CD4-positive, alpha-beta T cell (primary cell): Measurements from ENCODE around the gene OTULIN. TPM values are rescaled to one million over a fixed set of nuclear protein-coding genes. Genes with fewer than 3 reads are reported as not detected.

Source experiments
- ATAC-seq: fragments of 200-7000 bp; cut with Tn5 transposase; one replicate; pipeline ENCODE4 v1.10.0; 2022; ENCODE audit warnings: mild to moderate bottlenecking; ENCODE audit not compliant: poor library complexity
- CTCF ChIA-PET: fragments of 350-600 bp; sonication (Branson Sonifier 250); formaldehyde crosslinking; loops from one replicate; lab custom pipeline; 2021; ENCODE audit warnings: antibody characterized with exemption, inconsistent platforms; lab: Charles Lee
- POLR2A ChIA-PET: fragments of 350-600 bp; sonication (Branson Sonifier 250); formaldehyde crosslinking; loops from one replicate; lab custom pipeline; 2021; ENCODE audit warnings: antibody characterized with exemption, inconsistent platforms; lab: Charles Lee
- DNase-seq, 14 experiments: peaks; one replicate each; pipeline ENCODE4 v3.0.0-alpha.2; 2013 to 2020; ENCODE audit warnings: mixed read lengths in 2 of 14
- H3K27ac ChIP-seq, 2 donors: one replicate each; pipeline versions ENCODE4 v1.5.1 to v1.7.0; 2013; ENCODE audit warnings: low read length in 2 of 2, low read depth in 1 of 2, mild to moderate bottlenecking in 1 of 2
- H3K27me3 ChIP-seq, 2 experiments: 1 replicate in 1 of 2; 2 replicates in 1 of 2; pipeline versions ENCODE4 v1.6.1 to v1.7.0; 2013; ENCODE audit warnings: low read length in 2 of 2, control low read depth in 1 of 2, mild to moderate bottlenecking in 1 of 2, moderate library complexity in 1 of 2; ENCODE audit not compliant: insufficient read depth in 2 of 2, control insufficient read depth in 1 of 2
- H3K36me3 ChIP-seq: one replicate; pipeline ENCODE4 v1.6.1; 2013; ENCODE audit warnings: low read length, control low read depth; ENCODE audit not compliant: insufficient read depth
- H3K4me1 ChIP-seq: one replicate; pipeline ENCODE4 v1.6.1; 2013; ENCODE audit warnings: low read length, control low read depth; ENCODE audit not compliant: insufficient read depth
- H3K4me3 ChIP-seq: one replicate; pipeline ENCODE4 v1.5.1; 2013; ENCODE audit warnings: mild to moderate bottlenecking, low read length, moderate library complexity
- H3K9me3 ChIP-seq, 2 experiments: 1 replicate in 1 of 2; 2 replicates in 1 of 2; pipeline versions ENCODE4 v1.6.1 to v1.7.0; 2013; ENCODE audit warnings: low read length in 2 of 2, mild to moderate bottlenecking in 2 of 2, control low read depth in 1 of 2, moderate library complexity in 1 of 2; ENCODE audit not compliant: control insufficient read depth in 1 of 2, insufficient read depth in 1 of 2
- H3K27ac Mint-ChIP-seq: one replicate; pipeline ENCODE4 v1.8.0; 2020; ENCODE audit warnings: mixed read lengths
- H3K27me3 Mint-ChIP-seq: one replicate; pipeline ENCODE4 v1.8.0; 2021; ENCODE audit warnings: mixed read lengths
- H3K36me3 Mint-ChIP-seq: one replicate; pipeline ENCODE4 v1.8.0; 2021; ENCODE audit warnings: low read depth, mixed read lengths
- H3K4me1 Mint-ChIP-seq: one replicate; pipeline ENCODE4 v1.8.0; 2021; ENCODE audit warnings: low read depth, mixed read lengths
- H3K4me3 Mint-ChIP-seq: one replicate; pipeline ENCODE4 v1.8.0; 2020; ENCODE audit warnings: mild to moderate bottlenecking, mixed read lengths
- H3K9me3 Mint-ChIP-seq: one replicate; pipeline ENCODE4 v1.8.0; 2020; ENCODE audit warnings: mixed read lengths
- CTCF ChIP-seq: fragments of 200-600 bp; IDR thresholded peaks from one replicate; pipeline ENCODE4 v1.8.0; 2022; ENCODE audit warnings: antibody characterized with exemption, mild to moderate bottlenecking
- intact Hi-C, 2 experiments: fragments of 100-400 bp; cut with DNase I in 1 of 2; cut with micrococcal nuclease in 1 of 2; formaldehyde crosslinking; loops; one replicate each; pipeline versions ENCODE4 v1.15.1 to v1.9.0; 2023 to 2025; cut with DNase I, micrococcal nuclease
- total RNA-seq, 174 experiments: library from RNA in 2 of 174; stranded (reverse) in 2 of 174; gene quantifications; one replicate each; pipeline ENCODE4 v1.2.3 and lab custom pipeline; 2021 to 2026

OTULIN gene
- total RNA-seq, 2 experiments from 2014 or later = 69.4 to 77.0 TPM

GRCh38 chr5:14635656-14636055, 28.9 kb upstream of the OTULIN start:
- ChIA-PET CTCF (interaction anchor here (0.6 kb wide), 1 partner anchor 119 kb away, joined by 3 read pairs; no protein-coding TSS in a partner anchor), POLR2A (no interaction called here)
- no peaks in the 10 kb centered on the region for H3K9me3 Mint-ChIP-seq

DNA sequence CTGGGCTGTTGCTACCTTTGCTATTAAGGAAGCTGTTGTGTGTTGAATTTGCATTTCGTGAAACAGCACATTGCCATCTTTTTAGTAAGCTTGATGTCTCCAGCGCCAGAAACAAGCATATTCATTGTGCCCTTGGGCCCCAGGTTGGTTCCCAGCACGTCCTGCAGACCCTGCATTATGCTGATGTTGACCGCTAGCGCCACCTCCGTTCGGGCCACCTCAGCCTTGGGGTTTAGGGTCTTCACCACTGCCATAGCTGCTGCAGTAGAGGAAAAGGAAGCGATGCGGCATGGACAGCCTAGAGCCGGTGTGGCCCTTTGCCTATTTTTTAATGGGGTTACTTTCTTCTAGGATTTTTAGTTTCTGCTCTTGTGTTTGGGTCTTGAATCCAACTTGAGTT, 23.8 kb upstream of the OTULIN start:
- Histone ChIP-seq H3K4me3 (no peak overlapping the region), H3K27ac (no peak overlapping the region), H3K4me1 (no peaks in the 10 kb centered on the region), H3K9me3 (no peaks in the 10 kb centered on the region), H3K27me3 (peaks cover 0 to 3% of the 10 kb centered on the region in 2 experiments), H3K36me3 (no peaks in the 10 kb centered on the region)
- ATAC-seq (no peak), DNase-seq (no peak)
- H3K27me3 Mint-ChIP-seq = peaks cover 26% of the 10 kb centered on the region
- POLR2A ChIA-PET = no interaction called here
- H3K27ac Mint-ChIP-seq = no peak overlapping the region
- intact Hi-C loops = no loop called here
- TF ChIP-seq CTCF = no peak
- H3K9me3 Mint-ChIP-seq = no peaks in the 10 kb centered on the region
- no peak overlapping the region for H3K4me3 Mint-ChIP-seq
- CTCF ChIA-PET = interaction anchor here (0.6 kb wide), 1 partner anchor 86 kb away, joined by 3 read pairs; no protein-coding TSS in a partner anchor
- H3K4me1 Mint-ChIP-seq = no peaks in the 10 kb centered on the region
- no peaks in the 10 kb centered on the region for H3K36me3 Mint-ChIP-seq

More at GRCh38 chr5:14635656-14636055, 28.9 kb upstream of the OTULIN start:
- TF ChIP-seq CTCF = no peak
- no peak overlapping the region for H3K27ac Mint-ChIP-seq
- H3K36me3 ChIP-seq = no peaks in the 10 kb centered on the region
- no peak overlapping the region for H3K4me3 Mint-ChIP-seq
- H3K9me3 ChIP-seq = no peaks in the 10 kb centered on the region
- no peaks in the 10 kb centered on the region for H3K36me3 Mint-ChIP-seq
- DNase-seq (no peak), ATAC-seq (no peak)
- H3K27me3 ChIP-seq = no peaks in the 10 kb centered on the region
- no peaks in the 10 kb centered on the region for H3K4me1 Mint-ChIP-seq
- intact Hi-C loops = no loop called here
- no peak overlapping the region for H3K4me3 ChIP-seq
- H3K27ac ChIP-seq = no peak overlapping the region
- peaks cover 2% of the 10 kb centered on the region for H3K27me3 Mint-ChIP-seq
- H3K4me1 ChIP-seq = no peaks in the 10 kb centered on the region

GRCh38 chr5:14644623-14645237, 19.8 kb upstream of the OTULIN start:
- CTCF ChIA-PET = no interaction called here
- TF ChIP-seq CTCF = no peak
- H3K4me3 Mint-ChIP-seq = no peak overlapping the region
- H3K27ac Mint-ChIP-seq = no peak overlapping the region
- Histone ChIP-seq H3K36me3 (no peaks in the 10 kb centered on the region), H3K4me3 (no peak overlapping the region), H3K27me3 (peaks cover 3 to 5% of the 10 kb centered on the region in 2 experiments), H3K9me3 (no peaks in the 10 kb centered on the region), H3K4me1 (no peaks in the 10 kb centered on the region), H3K27ac (no peak overlapping the region)
- DNase-seq (no peak), ATAC-seq (no peak)
- H3K27me3 Mint-ChIP-seq = peaks cover 35% of the 10 kb centered on the region
- no peaks in the 10 kb centered on the region for H3K9me3 Mint-ChIP-seq
- intact Hi-C loops = loop anchor here in 1 of 2 experiments (5.0 kb wide), 2 partner anchors 537 to 657 kb away; no protein-coding TSS in a partner anchor
- no peaks in the 10 kb centered on the region for H3K36me3 Mint-ChIP-seq
- POLR2A ChIA-PET = interaction anchor here (0.7 kb wide), 1 partner anchor 190 kb away, joined by 4 read pairs; no protein-coding TSS in a partner anchor
- no peaks in the 10 kb centered on the region for H3K4me1 Mint-ChIP-seq
